Measurements from ENCODE around the gene TRAF5. TPM values are rescaled to one million over a fixed set of nuclear protein-coding genes. Genes with fewer than 3 reads are reported as not detected.

The TRAF5 gene
- total RNA-seq, 4 donors from 2014 or later, result 20.5 to 44.2 (median 27.9) TPM

DNA sequence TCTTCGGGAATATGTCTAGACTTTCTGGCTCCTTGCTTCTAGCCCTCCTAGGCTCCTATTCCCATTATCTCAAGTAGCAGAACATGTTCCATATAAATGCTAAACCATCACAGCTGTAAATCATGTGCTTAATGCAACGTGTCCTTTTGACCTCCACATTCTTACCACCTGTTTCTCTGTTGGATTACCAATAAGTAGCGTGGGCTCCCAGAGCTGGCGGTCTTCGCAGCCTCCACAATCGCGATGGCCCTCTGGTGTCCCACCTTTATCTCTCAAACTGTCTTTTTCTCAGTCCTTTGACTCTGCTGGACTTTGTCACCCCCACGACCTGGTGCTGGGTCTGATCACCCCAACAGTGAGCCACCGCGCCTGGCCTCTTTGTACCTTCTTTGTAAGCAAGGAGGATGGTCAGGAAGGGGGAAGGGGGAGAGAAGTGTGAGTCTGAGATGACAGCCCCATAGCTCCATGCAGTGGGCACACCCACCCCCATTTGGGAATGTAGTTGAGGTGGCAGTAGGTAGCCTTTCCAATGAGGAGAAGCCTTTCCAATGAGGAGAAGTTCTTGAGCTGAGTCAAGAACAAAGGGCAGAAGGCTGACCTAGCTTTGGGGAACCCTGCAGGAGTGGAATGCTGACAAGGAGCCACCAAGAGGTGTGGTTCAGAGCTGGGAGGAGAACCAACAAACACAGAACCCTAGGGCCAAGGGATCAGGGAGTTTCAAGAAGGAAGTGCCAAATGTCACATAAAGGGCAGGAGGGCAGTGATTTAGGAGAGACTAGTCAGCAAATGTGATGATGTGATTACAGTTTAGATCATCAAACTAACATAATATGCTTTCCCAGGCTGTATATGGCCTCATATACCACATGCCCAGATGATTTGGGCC, 14.2 kb downstream of the TRAF5 start:
- no peaks in the 10 kb centered on the region for H3K27me3 ChIP-seq
- 89 to 100% methylated on average over 1 to 7 of the region's 10 CpGs for WGBS, 2 donors (ENCODE audit: low coverage in 1 of 2)
- H3K27ac ChIP-seq, result no peak overlapping the region
- no peak overlapping the region for H3K4me3 ChIP-seq
- TF ChIP-seq CTCF (IDR thresholded peaks at IDR 0.05), result no peak
- TF ChIP-seq POLR2A (IDR thresholded peaks at IDR 0.05), result no peak
- no peak for TF ChIP-seq EP300 (IDR thresholded peaks at IDR 0.05)
- H3K9me3 ChIP-seq, result no peaks in the 10 kb centered on the region
- no peak for ATAC-seq
- H3K36me3 ChIP-seq, result no peaks in the 10 kb centered on the region
- peaks cover under 1 to 75% (median 2%) of the 10 kb centered on the region in 3 donors for H3K4me1 ChIP-seq

DNA sequence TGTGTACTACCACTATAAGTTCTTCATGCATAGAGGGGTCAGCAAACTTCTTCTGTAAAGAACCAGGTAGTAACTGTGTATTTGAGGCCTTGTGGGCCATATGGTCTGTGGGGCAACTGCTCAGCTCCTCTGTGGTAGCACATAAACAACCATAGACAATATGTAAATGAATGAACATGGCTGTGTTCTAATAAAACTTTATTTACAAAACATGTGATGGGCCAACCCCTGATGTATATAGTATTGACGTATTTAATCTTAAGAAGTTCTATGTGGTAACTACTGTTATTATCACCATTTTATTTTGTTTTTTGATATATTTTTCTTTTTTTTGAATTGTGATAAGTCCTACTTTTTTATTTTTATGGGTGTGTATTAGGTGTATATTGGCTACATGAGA, 15.4 kb downstream of the TRAF5 start:
- Histone ChIP-seq H3K9me3 (no peaks in the 10 kb centered on the region), H3K27me3 (no peaks in the 10 kb centered on the region), H3K4me3 (no peak overlapping the region), H3K4me1 (peaks cover 0 to 75% (median 0%) of the 10 kb centered on the region in 3 donors), H3K27ac (no peak overlapping the region), H3K36me3 (no peaks in the 10 kb centered on the region)
- WGBS, 2 donors (ENCODE audit: low coverage in 1 of 2), result 77 to 95% methylated on average over 1 of the region's 1 CpG
- TF ChIP-seq POLR2AphosphoS5 (IDR thresholded peaks at IDR 0.05) (no peak), CTCF (IDR thresholded peaks at IDR 0.05) (no peak)
- ATAC-seq, result no peak

DNA sequence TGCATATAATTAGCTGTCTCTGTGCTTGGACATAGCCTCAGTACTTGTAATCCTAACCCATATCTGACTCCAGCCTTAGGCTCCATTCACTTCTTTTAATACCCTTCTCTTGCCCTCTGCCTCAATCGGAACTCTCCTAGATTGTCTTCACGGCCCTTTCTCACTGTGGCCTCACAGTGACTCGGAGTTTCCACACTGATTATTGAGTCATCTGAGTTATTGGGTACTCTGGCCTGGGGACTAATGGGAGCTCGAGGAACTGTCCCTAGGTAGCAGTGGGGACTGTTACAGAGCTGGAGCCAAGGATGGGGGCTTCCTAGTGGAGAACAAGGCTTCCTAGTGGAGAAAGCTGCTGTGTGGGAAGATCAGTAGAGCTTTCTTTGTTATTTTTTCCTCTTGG, 17.0 kb downstream of the TRAF5 start:
- TF ChIP-seq POLR2AphosphoS5 (IDR thresholded peaks at IDR 0.05) (no peak), POLR2A (IDR thresholded peaks at IDR 0.05) (no peak), CTCF (IDR thresholded peaks at IDR 0.05) (no peak), EP300 (IDR thresholded peaks at IDR 0.05) (no peak)
- Histone ChIP-seq H3K4me3 (no peak overlapping the region), H3K9me3 (no peaks in the 10 kb centered on the region), H3K27ac (no peak overlapping the region), H3K4me1 (peaks cover 0 to 74% (median 0%) of the 10 kb centered on the region in 3 donors), H3K27me3 (no peaks in the 10 kb centered on the region), H3K36me3 (no peaks in the 10 kb centered on the region)
- ATAC-seq, result no peak
- 64 to 87% methylated on average over 4 of the region's 4 CpGs for WGBS, 2 donors (ENCODE audit: low coverage in 1 of 2)

GRCh38 chr1:211344152-211344618, 17.6 kb downstream of the TRAF5 start:
- H3K4me1 ChIP-seq, result peaks cover 0 to 69% (median 0%) of the 10 kb centered on the region in 3 donors
- no peaks in the 10 kb centered on the region for H3K27me3 ChIP-seq
- TF ChIP-seq POLR2AphosphoS5 (IDR thresholded peaks at IDR 0.05), result no peak
- no peak for ATAC-seq
- 55 to 64% methylated on average over 5 to 6 of the region's 6 CpGs for WGBS, 2 donors (ENCODE audit: low coverage in 1 of 2)
- H3K9me3 ChIP-seq, result no peaks in the 10 kb centered on the region
- no peaks in the 10 kb centered on the region for H3K36me3 ChIP-seq
- no peak overlapping the region for H3K4me3 ChIP-seq
- no peak overlapping the region for H3K27ac ChIP-seq

GRCh38 chr1:211345719-211346118, 19.1 kb downstream of the TRAF5 start:
- H3K9me3 ChIP-seq, result no peaks in the 10 kb centered on the region
- H3K36me3 ChIP-seq, result no peaks in the 10 kb centered on the region
- H3K27me3 ChIP-seq, result no peaks in the 10 kb centered on the region
- TF ChIP-seq EP300 (IDR thresholded peaks at IDR 0.05) (no peak), CTCF (IDR thresholded peaks at IDR 0.05) (no peak), POLR2AphosphoS5 (IDR thresholded peaks at IDR 0.05) (no peak), POLR2A (IDR thresholded peaks at IDR 0.05) (no peak)
- 61% methylated on average over 2 of the region's 2 CpGs; no CpG with 5 or more reads in 1 of the 2 donors for WGBS, 2 donors (ENCODE audit: low coverage in 1 of 2)
- peaks cover 0 to 53% (median 0%) of the 10 kb centered on the region in 3 donors for H3K4me1 ChIP-seq
- H3K4me3 ChIP-seq, result no peak overlapping the region
- no peak overlapping the region for H3K27ac ChIP-seq
- ATAC-seq, result no peak
